IgD-negative memory B cell (primary cell): ENCODE data around the gene UQCRH. TPM values are rescaled to one million over a fixed set of nuclear protein-coding genes. Genes with fewer than 3 reads are reported as not detected.
A peak's percentile ranks its signal among the peaks of the same experiment; 100 is the strongest.

Experiments
- H3K27ac Mint-ChIP-seq, 3 donors: one replicate each; pipeline ENCODE4 v1.8.0; 2020 to 2022; ENCODE audit warnings: mild to moderate bottlenecking in 3 of 3, mixed read lengths in 3 of 3, moderate library complexity in 1 of 3
- H3K27me3 Mint-ChIP-seq: one replicate; pipeline ENCODE4 v1.8.0; 2021; ENCODE audit warnings: mixed read lengths
- H3K36me3 Mint-ChIP-seq: one replicate; pipeline ENCODE4 v1.8.0; 2020; ENCODE audit warnings: mild to moderate bottlenecking, mixed read lengths
- H3K4me1 Mint-ChIP-seq, 3 donors: one replicate each; pipeline ENCODE4 v1.8.0; 2020 to 2022; ENCODE audit warnings: mixed read lengths in 3 of 3, mild to moderate bottlenecking in 1 of 3
- H3K4me3 Mint-ChIP-seq, 4 donors: one replicate each; pipeline ENCODE4 v1.8.0; 2020 to 2022; ENCODE audit warnings: mild to moderate bottlenecking in 4 of 4, mixed read lengths in 4 of 4, moderate library complexity in 3 of 4
- H3K9me3 Mint-ChIP-seq, 3 donors: one replicate each; pipeline ENCODE4 v1.8.0; 2020 to 2021; ENCODE audit warnings: mixed read lengths in 3 of 3, mild to moderate bottlenecking in 1 of 3
- polyA plus RNA-seq: library from polyadenylated mRNA; unstranded; fragments of 300-500 nt; fragmentation: Illumina TruSeq; gene quantifications from one replicate; pipeline ENCODE4 v1.2.3, GENCODE V29; 2021

Gene UQCRH
- polyA plus RNA-seq, 1 donor from 2014 or later, result 310 TPM

GRCh38 chr1:46285730-46286477 lies 17.6 kb upstream of the UQCRH start:
- no peaks in the 10 kb centered on the region for H3K27me3 Mint-ChIP-seq
- peak overlapping the region in 1 of 3 donors; percentile 31 for H3K27ac Mint-ChIP-seq
- no peak overlapping the region for H3K4me3 Mint-ChIP-seq
- H3K4me1 Mint-ChIP-seq, result peaks cover 0 to 4% (median 0%) of the 10 kb centered on the region in 3 donors
- H3K9me3 Mint-ChIP-seq, result no peaks in the 10 kb centered on the region
- peaks cover 3% of the 10 kb centered on the region for H3K36me3 Mint-ChIP-seq

- no peaks in the 10 kb centered on the region for H3K27me3 Mint-ChIP-seq
- H3K9me3 Mint-ChIP-seq, result no peaks in the 10 kb centered on the region
- no peaks in the 10 kb centered on the region for H3K4me1 Mint-ChIP-seq
- H3K36me3 Mint-ChIP-seq, result no peaks in the 10 kb centered on the region
- H3K27ac Mint-ChIP-seq, result no peak overlapping the region
- no peak overlapping the region for H3K4me3 Mint-ChIP-seq
Measured at GRCh38 chr1:46288485-46289133, 14.9 kb upstream of the UQCRH start.

GRCh38 chr1:46289134-46289494 lies 14.4 kb upstream of the UQCRH start:
- Mint-ChIP-seq H3K36me3 (no peaks in the 10 kb centered on the region), H3K4me1 (no peaks in the 10 kb centered on the region), H3K4me3 (no peak overlapping the region), H3K9me3 (no peaks in the 10 kb centered on the region), H3K27me3 (no peaks in the 10 kb centered on the region), H3K27ac (no peak overlapping the region)

- no peaks in the 10 kb centered on the region for H3K27me3 Mint-ChIP-seq
- no peaks in the 10 kb centered on the region for H3K4me1 Mint-ChIP-seq
- H3K36me3 Mint-ChIP-seq, result no peaks in the 10 kb centered on the region
- H3K4me3 Mint-ChIP-seq, result no peak overlapping the region
- H3K27ac Mint-ChIP-seq, result no peak overlapping the region
- H3K9me3 Mint-ChIP-seq, result no peaks in the 10 kb centered on the region
Measured at GRCh38 chr1:46289976-46290375, 13.5 kb upstream of the UQCRH start.

GRCh38 chr1:46295306-46295705 lies 8.2 kb upstream of the UQCRH start:
- H3K4me3 Mint-ChIP-seq, result no peak overlapping the region
- peaks cover 5% of the 10 kb centered on the region for H3K36me3 Mint-ChIP-seq
- H3K27me3 Mint-ChIP-seq, result no peaks in the 10 kb centered on the region
- H3K27ac Mint-ChIP-seq, result no peak overlapping the region
- H3K9me3 Mint-ChIP-seq, result no peaks in the 10 kb centered on the region
- H3K4me1 Mint-ChIP-seq, result peaks cover under 1 to 5% (median under 1%) of the 10 kb centered on the region in 3 donors

- H3K27me3 Mint-ChIP-seq, result no peaks in the 10 kb centered on the region
- peak overlapping the region in 1 of 4 donors; percentile 64 for H3K4me3 Mint-ChIP-seq
- no peak overlapping the region for H3K27ac Mint-ChIP-seq
- H3K9me3 Mint-ChIP-seq, result no peaks in the 10 kb centered on the region
- peaks cover 3 to 9% (median 6%) of the 10 kb centered on the region in 3 donors for H3K4me1 Mint-ChIP-seq
- peaks cover 7% of the 10 kb centered on the region for H3K36me3 Mint-ChIP-seq
Measured at GRCh38 chr1:46298387-46298786, 5.1 kb upstream of the UQCRH start.

- H3K4me3 Mint-ChIP-seq, result peak overlapping the region; percentile 98 to 99 (median 99)
- H3K4me1 Mint-ChIP-seq, result peaks cover 8 to 22% (median 8%) of the 10 kb centered on the region in 3 donors
- no peaks in the 10 kb centered on the region for H3K9me3 Mint-ChIP-seq
- H3K36me3 Mint-ChIP-seq, result peaks cover 5% of the 10 kb centered on the region
- H3K27me3 Mint-ChIP-seq, result no peaks in the 10 kb centered on the region
- peak overlapping the region; percentile 6 to 99 (median 16) for H3K27ac Mint-ChIP-seq
Measured at GRCh38 chr1:46300673-46301405, 2.7 kb upstream of the UQCRH start.

- Mint-ChIP-seq H3K4me1 (peaks cover 10 to 26% (median 11%) of the 10 kb centered on the region in 3 donors), H3K27ac (peak overlapping the region in 2 of 3 donors; percentile 97 to 99), H3K4me3 (peak overlapping the region; percentile 98 to 99 (median 99)), H3K9me3 (no peaks in the 10 kb centered on the region), H3K27me3 (no peaks in the 10 kb centered on the region), H3K36me3 (peaks cover 4% of the 10 kb centered on the region)
Measured at GRCh38 chr1:46301406-46301807, 2.1 kb upstream of the UQCRH start.

GRCh38 chr1:46301808-46302640 lies 1.5 kb upstream of the UQCRH start:
- Mint-ChIP-seq H3K4me1 (peaks cover 10 to 26% (median 11%) of the 10 kb centered on the region in 3 donors), H3K4me3 (peak overlapping the region; percentile 98 to 99 (median 99)), H3K9me3 (no peaks in the 10 kb centered on the region), H3K27me3 (no peaks in the 10 kb centered on the region), H3K27ac (peak overlapping the region; percentile 46 to 99 (median 97)), H3K36me3 (peaks cover 4% of the 10 kb centered on the region)

- peaks cover 10 to 30% (median 15%) of the 10 kb centered on the region in 3 donors for H3K4me1 Mint-ChIP-seq
- peaks cover 2% of the 10 kb centered on the region for H3K36me3 Mint-ChIP-seq
- no peaks in the 10 kb centered on the region for H3K9me3 Mint-ChIP-seq
- H3K27ac Mint-ChIP-seq, result peak overlapping the region; percentile 46 to 99 (median 97)
- peak overlapping the region; percentile 98 to 99 (median 99) for H3K4me3 Mint-ChIP-seq
- H3K27me3 Mint-ChIP-seq, result no peaks in the 10 kb centered on the region
Measured at GRCh38 chr1:46302641-46303037, 859 bp upstream of the UQCRH start.

GRCh38 chr1:46303872-46304326 lies 401 bp downstream of the UQCRH start:
- peaks cover 2% of the 10 kb centered on the region for H3K36me3 Mint-ChIP-seq
- H3K9me3 Mint-ChIP-seq, result no peaks in the 10 kb centered on the region
- H3K4me3 Mint-ChIP-seq, result peak overlapping the region; percentile 98 to 99 (median 99)
- H3K4me1 Mint-ChIP-seq, result peaks cover 15 to 35% (median 26%) of the 10 kb centered on the region in 3 donors
- H3K27me3 Mint-ChIP-seq, result no peaks in the 10 kb centered on the region
- peak overlapping the region; percentile 97 to 99 (median 99) for H3K27ac Mint-ChIP-seq

GRCh38 chr1:46306159-46306530 lies 2.6 kb downstream of the UQCRH start:
- Mint-ChIP-seq H3K36me3 (peaks cover 2% of the 10 kb centered on the region), H3K27ac (peak overlapping the region in 2 of 3 donors; percentile 12 to 48), H3K4me3 (peak overlapping the region; percentile 78 to 99 (median 92)), H3K4me1 (peaks cover 13 to 35% (median 25%) of the 10 kb centered on the region in 3 donors), H3K27me3 (no peaks in the 10 kb centered on the region), H3K9me3 (no peaks in the 10 kb centered on the region)

- Mint-ChIP-seq H3K4me1 (peaks cover 9 to 21% (median 20%) of the 10 kb centered on the region in 3 donors), H3K36me3 (peaks cover under 1% of the 10 kb centered on the region), H3K4me3 (peak overlapping the region in 2 of 4 donors; percentile 9 to 20), H3K9me3 (no peaks in the 10 kb centered on the region), H3K27me3 (no peaks in the 10 kb centered on the region), H3K27ac (peak overlapping the region in 1 of 3 donors; percentile 31)
Measured at GRCh38 chr1:46309401-46310159, 6.1 kb downstream of the UQCRH start.

GRCh38 chr1:46310321-46310720 lies 6.8 kb downstream of the UQCRH start:
- Mint-ChIP-seq H3K9me3 (no peaks in the 10 kb centered on the region), H3K27me3 (no peaks in the 10 kb centered on the region), H3K4me3 (peak overlapping the region in 1 of 4 donors; percentile 17), H3K36me3 (peaks cover 2% of the 10 kb centered on the region), H3K27ac (no peak overlapping the region), H3K4me1 (peaks cover 9 to 20% (median 17%) of the 10 kb centered on the region in 3 donors)
